Pulmonary artery endothelial cell (primary cell): ENCODE data around the gene ZNF816. TPM values are rescaled to one million over a fixed set of nuclear protein-coding genes. Genes with fewer than 3 reads are reported as not detected.
"Not testable (repeated sequence)": the region's sequence is repeated elsewhere in the genome, so short reads cannot be mapped to it uniquely, and the experiment has no call there.

Experiments used
- DNase-seq: peaks from one replicate; pipeline ENCODE4 v3.0.0-alpha.2; 2011; ENCODE audit warnings: low read depth, low spot score
- total RNA-seq: library from RNA; depleted of rRNA; stranded (reverse); fragments of >200 nt; gene quantifications from 2 replicates; pipeline ENCODE4 v1.2.3, GENCODE V29; 2014

ZNF816 gene
- total RNA-seq, 1 donor from 2014 or later, result 6.2 TPM

GRCh38 chr19:52924641-52925040, 38.0 kb downstream of the ZNF816 start:
- not testable (repeated sequence) for DNase-seq

DNA sequence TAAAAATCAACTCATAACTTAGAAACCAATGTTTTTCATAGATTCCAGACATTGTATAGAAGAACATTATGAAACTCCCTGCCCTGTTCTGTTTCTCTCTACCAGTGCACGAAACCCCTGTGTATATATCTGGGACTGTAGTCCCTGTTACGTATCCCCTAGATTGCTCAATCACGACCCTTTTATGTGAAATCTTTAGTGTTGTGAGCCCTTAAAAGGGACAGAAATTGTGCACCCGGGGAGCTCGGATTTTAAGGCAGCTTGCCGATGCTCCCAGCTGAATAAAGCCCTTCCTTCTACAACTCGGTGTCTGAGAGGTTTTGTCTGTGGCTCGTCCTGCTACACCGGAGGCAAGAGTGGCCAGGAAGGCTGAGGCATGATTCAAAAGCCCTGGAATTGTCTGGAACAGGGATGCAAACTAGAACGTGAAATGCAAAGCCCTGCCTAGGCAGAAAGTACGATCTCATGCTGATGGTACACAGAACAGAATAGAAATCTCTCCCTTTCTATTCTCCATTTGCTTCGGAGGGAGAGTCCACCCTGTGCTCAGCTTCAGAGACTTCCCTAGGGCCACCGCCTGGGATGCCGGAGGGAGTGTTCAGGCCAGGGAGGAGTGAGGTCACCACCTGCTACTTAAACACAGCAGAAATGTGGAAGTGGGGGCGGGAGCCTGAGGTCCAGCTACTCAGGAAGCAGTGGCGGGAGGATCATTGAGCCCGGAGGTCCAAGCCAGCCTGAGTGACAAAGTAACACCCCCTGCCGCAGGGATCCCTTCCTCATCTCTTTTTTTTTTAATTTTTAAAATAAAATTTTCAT, 38.7 kb downstream of the ZNF816 start:
- DNase-seq, result no peak

GRCh38 chr19:52922841-52923777, 39.6 kb downstream of the ZNF816 start, which contains the start of gene ZNF888:
TSS of gene ZNF888 (minus strand) at chr19:52923428. CDS start at chr19:52917873, 5,555 bp downstream.
- peak; percentile 26 for DNase-seq

DNA sequence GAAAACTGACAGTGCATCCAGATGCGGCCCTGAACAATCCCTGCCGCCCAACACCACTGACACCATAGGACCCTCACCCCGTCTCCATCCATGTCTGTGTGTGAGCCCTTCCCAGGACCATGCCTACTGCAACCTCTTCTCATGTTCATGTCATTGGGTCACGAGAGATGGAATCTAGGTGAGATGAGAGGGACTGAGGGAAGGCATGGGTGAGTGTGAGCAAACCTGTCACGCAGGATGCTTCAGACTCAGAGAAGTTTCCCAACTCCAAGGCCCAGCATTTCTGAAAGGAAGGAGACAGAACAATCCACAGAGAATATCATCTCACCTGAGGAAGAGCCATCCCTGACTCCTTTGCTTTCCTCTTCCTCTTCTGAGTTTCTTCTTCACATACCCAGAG, 45.1 kb downstream of the ZNF816 start:
- DNase-seq, result no peak

GRCh38 chr19:52910648-52911047, 52.0 kb downstream of the ZNF816 start:
- DNase-seq, result no peak

DNA sequence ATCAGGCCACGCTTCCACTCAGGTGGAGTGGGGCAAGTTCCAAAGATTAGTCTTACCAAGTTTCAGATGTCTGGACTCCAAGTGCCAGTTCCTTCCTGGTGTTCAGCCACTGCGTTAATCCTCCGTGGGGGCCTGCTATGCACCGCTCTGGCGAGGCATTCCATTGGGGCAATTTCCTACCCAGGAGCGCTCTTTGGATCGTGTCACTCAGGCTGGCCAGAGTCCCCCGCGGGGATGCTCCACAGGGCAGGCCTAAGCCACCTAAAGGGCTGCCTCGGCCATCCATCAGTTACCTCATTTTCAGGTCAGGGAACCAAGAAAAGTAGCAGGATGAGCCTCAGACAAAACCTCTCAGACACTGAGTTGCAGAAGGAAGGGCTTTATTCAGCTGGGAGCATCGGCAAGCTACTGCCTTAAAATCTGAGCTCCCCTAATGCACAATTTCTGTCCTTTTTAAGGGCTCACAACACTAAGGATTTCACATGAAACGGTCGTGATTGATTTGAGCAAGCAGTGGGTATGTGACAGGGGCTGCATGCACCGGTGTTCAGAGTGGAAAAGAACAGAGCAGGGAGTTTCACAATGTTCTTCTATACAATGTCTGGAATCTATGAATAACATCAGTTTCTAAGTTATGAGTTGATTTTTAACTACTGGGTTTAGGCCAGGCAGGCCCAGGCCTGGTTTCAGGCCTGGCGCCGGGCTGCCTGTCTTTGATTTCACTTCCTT, 58.5 kb downstream of the ZNF816 start:
- not testable (repeated sequence) for DNase-seq

GRCh38 chr19:52901842-52902241, 60.8 kb downstream of the ZNF816 start:
- no peak for DNase-seq

Other genes with a start within 250 kb of the ZNF816 start
- 8.7 and 11.1 TPM in 2 replicates for gene ZNF611, start 227.8 kb downstream of the ZNF816 start, total RNA-seq
- gene ZNF600, start 176.1 kb downstream of the ZNF816 start, total RNA-seq, result 3.7 and 6.3 TPM in 2 replicates
- 16.9 and 28.0 TPM in 2 replicates for gene ZNF28, start 141.2 kb downstream of the ZNF816 start, total RNA-seq
- 19.8 and 39.5 TPM in 2 replicates for gene ZNF468, start 105.3 kb downstream of the ZNF816 start, total RNA-seq
- gene ZNF320, start 65.2 kb downstream of the ZNF816 start, total RNA-seq, result 7.5 and 9.1 TPM in 2 replicates
- 5.1 and 9.1 TPM in 2 replicates for gene ZNF888, start 39.5 kb downstream of the ZNF816 start, total RNA-seq
- gene ERVV-1, start 51.0 kb upstream of the ZNF816 start, total RNA-seq, result not detected in 2 replicates
- gene ERVV-2, start 81.9 kb upstream of the ZNF816 start, total RNA-seq, result not detected in 2 replicates
- 15.1 and 21.7 TPM in 2 replicates for gene ZNF160, start 140.5 kb upstream of the ZNF816 start, total RNA-seq
- gene ZNF415, start 170.0 kb upstream of the ZNF816 start, total RNA-seq, result 0.86 and 4.9 TPM in 2 replicates
- gene ZNF347, start 196.2 kb upstream of the ZNF816 start, total RNA-seq, result 4.8 and 9.4 TPM in 2 replicates
- 2.4 and 3.3 TPM in 2 replicates for gene ZNF665, start 230.5 kb upstream of the ZNF816 start, total RNA-seq